Ishikawa (cell line): ENCODE measurements around the gene POC1B.

Experiments
- EP300 ChIP-seq: IDR thresholded peaks from 2 replicates; pipeline ENCODE4 v1.6.1; 2012; ENCODE audit warnings: borderline replicate concordance
- TAF1 ChIP-seq: IDR thresholded peaks from 2 replicates; pipeline ENCODE4 v1.6.1; 2012; ENCODE audit warnings: low read depth, mild to moderate bottlenecking
- ZBTB7A ChIP-seq: IDR thresholded peaks from 2 replicates; pipeline ENCODE4 v1.6.1; 2012; ENCODE audit warnings: low read depth

- TF ChIP-seq EP300 (no peak), TAF1 (no peak), ZBTB7A (no peak)
Measured at GRCh38 chr12:89468648-89469326, 57.1 kb downstream of the POC1B start.
